Thoracic aorta (tissue), 2 donors: ENCODE measurements around the gene ZNF700. TPM values are rescaled to one million over a fixed set of nuclear protein-coding genes. Genes with fewer than 3 reads are reported as not detected.
"Not testable (repeated sequence)": the region's sequence is repeated elsewhere in the genome, so short reads cannot be mapped to it uniquely, and the experiment has no call there.

Experiments used
- ATAC-seq: fragments of 150-250 bp; one replicate; pipeline ENCODE4 v1.8.0; 2017; ENCODE audit warnings: low read depth; ENCODE audit not compliant: insufficient number of reproducible peaks, low FRiP score
- DNase-seq: peaks from one replicate; pipeline ENCODE4 v3.0.0-alpha.2; 2020; ENCODE audit warnings: low spot score
- H3K27ac ChIP-seq, 2 donors: fragments of 200-600 bp; sonication (generic); 1 replicate in 1 of 2; 2 replicates in 1 of 2; pipeline ENCODE4 v1.5.1; 2016; ENCODE audit warnings: mild to moderate bottlenecking in 2 of 2, moderate library complexity in 2 of 2
- H3K27me3 ChIP-seq: fragments of 200-600 bp; sonication (generic); replicated peaks from 2 replicates; pipeline ENCODE4 v1.6.0; 2016; ENCODE audit warnings: mild to moderate bottlenecking; ENCODE audit not compliant: insufficient read depth
- H3K36me3 ChIP-seq: fragments of 200-600 bp; sonication (generic); one replicate; pipeline ENCODE4 v1.5.1; 2016
- H3K4me1 ChIP-seq, 2 donors: fragments of 200-600 bp; sonication (generic); 1 replicate in 1 of 2; 2 replicates in 1 of 2; pipeline versions ENCODE4 v1.5.1 to v1.6.0; 2016; ENCODE audit warnings: low read depth in 2 of 2, mild to moderate bottlenecking in 1 of 2; ENCODE audit not compliant: control insufficient read depth in 1 of 2
- H3K4me3 ChIP-seq: fragments of 200-600 bp; sonication (generic); 2 replicates; pipeline ENCODE4 v1.5.1; 2016; ENCODE audit warnings: mild to moderate bottlenecking
- H3K9me3 ChIP-seq: fragments of 200-600 bp; sonication (generic); 2 replicates; pipeline ENCODE4 v1.5.1; 2016
- CTCF ChIP-seq: fragments of 200-600 bp; sonication (generic); IDR thresholded peaks from one replicate; pipeline ENCODE4 v1.5.1; 2019; ENCODE audit warnings: antibody characterized with exemption
- total RNA-seq, 2 donors: library from RNA; depleted of rRNA; stranded (reverse); fragments of >200 nt; gene quantifications; one replicate each; pipeline versions ENCODE4 v1.1.0 to v1.2.3, GENCODE V29; 2016

The ZNF700 gene
- total RNA-seq, 2 donors from 2014 or later: 12.5 to 20.0 TPM

GRCh38 chr19:11942008-11942842 lies 17.3 kb downstream of the ZNF700 start:
- Histone ChIP-seq H3K36me3 (peaks cover 58% of the 10 kb centered on the region), H3K4me1 (no peaks in the 10 kb centered on the region), H3K27me3 (no peaks in the 10 kb centered on the region), H3K4me3 (no peak overlapping the region), H3K9me3 (peaks cover 90% of the 10 kb centered on the region), H3K27ac (no peak overlapping the region)
- TF ChIP-seq CTCF: no peak
- DNase-seq (no peak), ATAC-seq (no peak)

- Histone ChIP-seq H3K27me3 (no peaks in the 10 kb centered on the region), H3K27ac (no peak overlapping the region), H3K4me1 (no peaks in the 10 kb centered on the region), H3K36me3 (peaks cover 63% of the 10 kb centered on the region), H3K9me3 (peaks cover 91% of the 10 kb centered on the region), H3K4me3 (no peak overlapping the region)
- no peak for TF ChIP-seq CTCF
- ATAC-seq (no peak), DNase-seq (no peak)
Observed at GRCh38 chr19:11942843-11943108, 17.9 kb downstream of the ZNF700 start.

- Histone ChIP-seq H3K4me3 (no peak overlapping the region), H3K27me3 (no peaks in the 10 kb centered on the region), H3K36me3 (peaks cover 81% of the 10 kb centered on the region), H3K27ac (no peak overlapping the region), H3K4me1 (no peaks in the 10 kb centered on the region), H3K9me3 (peaks cover 99% of the 10 kb centered on the region)
- TF ChIP-seq CTCF: no peak
- DNase-seq (no peak), ATAC-seq (no peak)
Observed at GRCh38 chr19:11944656-11945055, 19.7 kb downstream of the ZNF700 start.

- Histone ChIP-seq H3K27me3 (no peaks in the 10 kb centered on the region), H3K4me1 (no peaks in the 10 kb centered on the region), H3K9me3 (peaks cover 99% of the 10 kb centered on the region), H3K36me3 (peaks cover 62% of the 10 kb centered on the region), H3K4me3 (no peak overlapping the region), H3K27ac (no peak overlapping the region)
- DNase-seq (no peak), ATAC-seq (no peak)
- TF ChIP-seq CTCF: no peak
Observed at GRCh38 chr19:11948646-11949045, 23.7 kb downstream of the ZNF700 start.

- H3K27ac ChIP-seq: no peak overlapping the region
- DNase-seq (no peak), ATAC-seq (no peak)
- H3K4me1 ChIP-seq: no peaks in the 10 kb centered on the region
- H3K36me3 ChIP-seq: peaks cover 57% of the 10 kb centered on the region
- peaks cover 99% of the 10 kb centered on the region for H3K9me3 ChIP-seq
- no peaks in the 10 kb centered on the region for H3K27me3 ChIP-seq
- no peak for TF ChIP-seq CTCF
- peak overlapping the region; percentile 4 for H3K4me3 ChIP-seq
Observed at GRCh38 chr19:11949201-11949600, 24.3 kb downstream of the ZNF700 start.

GRCh38 chr19:11949614-11950080 lies 24.7 kb downstream of the ZNF700 start:
- not testable (repeated sequence) for H3K27ac ChIP-seq, H3K27me3 ChIP-seq, DNase-seq, H3K4me1 ChIP-seq, ATAC-seq
- Histone ChIP-seq H3K4me3 (peak overlapping the region; percentile 4), H3K36me3 (peaks cover 52% of the 10 kb centered on the region), H3K9me3 (peaks cover 99% of the 10 kb centered on the region)
